K562 (cell line): ENCODE results near the gene FOXM1. TPM values are rescaled to one million over a fixed set of nuclear protein-coding genes. Genes with fewer than 3 reads are reported as not detected.
A peak's percentile ranks its signal among the peaks of the same experiment; 100 is the strongest.

Experiments
- CHD2 ChIP-seq: IDR thresholded peaks from 2 replicates; pipeline ENCODE4 v1.6.1; 2011; ENCODE audit warnings: low read depth, low read length
- ETV6 ChIP-seq, 3 experiments: fragments of 150-350 bp in 1 of 3; sonication (generic) in 1 of 3; formaldehyde crosslinking in 1 of 3; IDR thresholded peaks; 2 replicates each; pipeline versions ENCODE4 v1.6.1 to v1.8.0; 2014 to 2022; ENCODE audit warnings: borderline replicate concordance in 2 of 3, low read depth in 2 of 3, antibody characterized with exemption in 1 of 3, low read length in 1 of 3, mild to moderate bottlenecking in 1 of 3, missing genetic modification reagents in 1 of 3
- FOXM1 ChIP-seq, 2 experiments: fragments of 450-650 bp in 1 of 2; sonication (generic) in 1 of 2; formaldehyde crosslinking in 1 of 2; IDR thresholded peaks; 2 replicates each; pipeline versions ENCODE4 v1.6.1 to v1.9.0; 2017 to 2022; ENCODE audit warnings: low read depth in 2 of 2, mild to moderate bottlenecking in 2 of 2, missing genetic modification reagents in 1 of 2, moderate library complexity in 1 of 2
- GATA2 ChIP-seq: sonication (generic); formaldehyde crosslinking; IDR thresholded peaks from 2 replicates; pipeline ENCODE4 v1.4.0; 2020; ENCODE audit warnings: mild to moderate bottlenecking, missing genetic modification reagents
- GTF2A2 ChIP-seq: IDR thresholded peaks from 2 replicates; pipeline ENCODE4 v1.6.1; 2016; ENCODE audit warnings: mild to moderate bottlenecking, missing genetic modification characterization, missing compliant biosample characterization
- HCFC1 ChIP-seq: IDR thresholded peaks from 2 replicates; pipeline ENCODE4 v1.6.1; 2012; ENCODE audit warnings: low read depth, low read length, improper control_type of control experiment
- HEY1 ChIP-seq: fragments of 250-450 bp; sonication (Bioruptor Pico); IDR thresholded peaks from 2 replicates; pipeline ENCODE4 v1.5.0; 2020; ENCODE audit warnings: mild to moderate bottlenecking, moderate library complexity, borderline replicate concordance
- KAT7 ChIP-seq: sonication (generic); formaldehyde crosslinking; IDR thresholded peaks from 2 replicates; pipeline ENCODE4 v1.8.0; 2022; ENCODE audit warnings: missing genetic modification reagents, mild to moderate bottlenecking, borderline replicate concordance
- MCM3 ChIP-seq: fragments of 450-650 bp; IDR thresholded peaks from 2 replicates; pipeline ENCODE4 v1.6.1; 2016
- RBM39 ChIP-seq: fragments of 200-400 bp; formaldehyde crosslinking; optimal IDR thresholded peaks from 2 replicates; pipeline ENCODE3; 2018; ENCODE audit warnings: low read depth, low read length
- SIN3A ChIP-seq, 2 experiments: fragments of 150-350 bp in 1 of 2; IDR thresholded peaks; 2 replicates each; pipeline ENCODE4 v1.6.1; 2011 to 2016; ENCODE audit warnings: borderline replicate concordance in 2 of 2, low read depth in 2 of 2, low read length in 2 of 2, mild to moderate bottlenecking in 2 of 2, moderate library complexity in 2 of 2; ENCODE audit not compliant: control insufficient read depth in 1 of 2
- SOX6 ChIP-seq: fragments of 450-650 bp; IDR thresholded peaks from 2 replicates; pipeline ENCODE4 v1.6.1; 2014; ENCODE audit warnings: mild to moderate bottlenecking
- TAF15 ChIP-seq: fragments of 200-400 bp; formaldehyde crosslinking; IDR thresholded peaks from 2 replicates; pipeline ENCODE4 v1.6.1; 2017; ENCODE audit warnings: mild to moderate bottlenecking, low read depth, low read length, moderate library complexity
- ZNF217 ChIP-seq: sonication (generic); formaldehyde crosslinking; IDR thresholded peaks from 2 replicates; pipeline ENCODE4 v1.8.0; 2022; ENCODE audit warnings: mild to moderate bottlenecking, missing genetic modification reagents
- ZNF277 ChIP-seq: fragments of 250-450 bp; sonication (Bioruptor Pico); IDR thresholded peaks from 2 replicates; pipeline ENCODE4 v1.8.0; 2022; ENCODE audit warnings: inconsistent platforms, mild to moderate bottlenecking, moderate library complexity, borderline replicate concordance
- ZNF695 ChIP-seq: fragments of 450-650 bp; formaldehyde crosslinking; IDR thresholded peaks from 2 replicates; pipeline ENCODE4 v1.4.0; 2020; ENCODE audit warnings: mild to moderate bottlenecking, moderate library complexity
- polyA plus RNA-seq, 8 experiments: library from polyadenylated mRNA; depleted of rRNA in 4 of 8; stranded (reverse) in 5 of 8; unstranded in 3 of 8; fragments of >200 nt; fragmentation: Nextera tagmentation in 2 of 8; fragmentation: Illumina TruSeq in 1 of 8; extraction: Ambion mirVana in 2 of 8; extraction: Trizol in 1 of 8; gene quantifications; 2 replicates each; pipeline versions ENCODE4 v1.2.1 to v1.2.3, GENCODE V29; 2011 to 2014; ENCODE audit warnings: inconsistent platforms in 1 of 8, missing spikeins in 1 of 8
- total RNA-seq, 7 experiments: library from RNA; depleted of rRNA in 6 of 7; stranded (reverse); fragments of >200 nt in 6 of 7; fragmentation: Illumina TruSeq in 2 of 7; extraction: Trizol in 2 of 7; gene quantifications; 2 replicates each; pipeline versions ENCODE4 v1.2.1 to v1.2.3, GENCODE V29; 2011 to 2021; ENCODE audit warnings: low replicate concordance in 1 of 7
- TF ChIP-seq, protein P1 (sequence below): fragments of 450-650 bp; IDR thresholded peaks from 2 replicates; pipeline ENCODE4 v1.6.1; 2017; ENCODE audit warnings: antibody characterized with exemption, mild to moderate bottlenecking
- TF ChIP-seq, protein P2 (sequence below), 2 experiments: fragments of 250-450 bp in 1 of 2; fragments of 450-650 bp in 1 of 2; sonication (Bioruptor Pico) in 1 of 2; IDR thresholded peaks; 2 replicates each; pipeline versions ENCODE4 v1.6.1 to v1.8.0; 2016 to 2021; ENCODE audit warnings: mild to moderate bottlenecking in 2 of 2, moderate library complexity in 2 of 2, missing compliant biosample characterization in 1 of 2, missing genetic modification characterization in 1 of 2

The FOXM1 gene
- total and polyA plus RNA-seq, 9 of the 15 experiments (the other 6 are each of a cell fraction or from before 2014, with no cell fraction given), result 8.9 to 46.9 (median 17.2) TPM

- TF ChIP-seq HCFC1 (peak; percentile 57), MCM3 (no peak), CHD2 (no peak), GTF2A2 (tag) (no peak), GATA2 (CRISPR knock-in tag) (no peak), KAT7 (CRISPR knock-in tag) (0 out of 2 replicates have a peak, but pooled peaks have one; percentile 47), HEY1 (CRISPR knock-in tag) (no peak), FOXM1 (IDR thresholded peaks at IDR 0.05; ENCODE audit: low read depth) (no peak), FOXM1 (CRISPR knock-in tag; IDR thresholded peaks at IDR 0.05; ENCODE audit: low read depth) (no peak), ZNF695 (CRISPR knock-in tag) (no peak), SIN3A (IDR thresholded peaks at IDR 0.05; ENCODE audit: borderline replicate concordance in 2 of 2, control insufficient read depth in 1 of 2, low read depth in 2 of 2, low read length in 2 of 2) (peak in 1 of 2 experiments; percentile 62; a peak in 2 of 4 replicates), SOX6 (peak; percentile 33; the same call in 1 of the 2 replicates), ZNF277 (CRISPR knock-in tag) (no peak), RBM39 (no peak), ZNF217 (CRISPR knock-in tag) (no peak), ETV6 (IDR thresholded peaks at IDR 0.05; ENCODE audit: borderline replicate concordance in 1 of 2, low read depth in 2 of 2, low read length in 1 of 2) (0 out of 4 replicates have a peak, but pooled peaks of 1 of the 2 experiments have one; percentile 2), ETV6 (CRISPR knock-in tag; IDR thresholded peaks at IDR 0.05; ENCODE audit: borderline replicate concordance) (no peak), TAF15 (no peak)
- TF ChIP-seq, protein P1, sequence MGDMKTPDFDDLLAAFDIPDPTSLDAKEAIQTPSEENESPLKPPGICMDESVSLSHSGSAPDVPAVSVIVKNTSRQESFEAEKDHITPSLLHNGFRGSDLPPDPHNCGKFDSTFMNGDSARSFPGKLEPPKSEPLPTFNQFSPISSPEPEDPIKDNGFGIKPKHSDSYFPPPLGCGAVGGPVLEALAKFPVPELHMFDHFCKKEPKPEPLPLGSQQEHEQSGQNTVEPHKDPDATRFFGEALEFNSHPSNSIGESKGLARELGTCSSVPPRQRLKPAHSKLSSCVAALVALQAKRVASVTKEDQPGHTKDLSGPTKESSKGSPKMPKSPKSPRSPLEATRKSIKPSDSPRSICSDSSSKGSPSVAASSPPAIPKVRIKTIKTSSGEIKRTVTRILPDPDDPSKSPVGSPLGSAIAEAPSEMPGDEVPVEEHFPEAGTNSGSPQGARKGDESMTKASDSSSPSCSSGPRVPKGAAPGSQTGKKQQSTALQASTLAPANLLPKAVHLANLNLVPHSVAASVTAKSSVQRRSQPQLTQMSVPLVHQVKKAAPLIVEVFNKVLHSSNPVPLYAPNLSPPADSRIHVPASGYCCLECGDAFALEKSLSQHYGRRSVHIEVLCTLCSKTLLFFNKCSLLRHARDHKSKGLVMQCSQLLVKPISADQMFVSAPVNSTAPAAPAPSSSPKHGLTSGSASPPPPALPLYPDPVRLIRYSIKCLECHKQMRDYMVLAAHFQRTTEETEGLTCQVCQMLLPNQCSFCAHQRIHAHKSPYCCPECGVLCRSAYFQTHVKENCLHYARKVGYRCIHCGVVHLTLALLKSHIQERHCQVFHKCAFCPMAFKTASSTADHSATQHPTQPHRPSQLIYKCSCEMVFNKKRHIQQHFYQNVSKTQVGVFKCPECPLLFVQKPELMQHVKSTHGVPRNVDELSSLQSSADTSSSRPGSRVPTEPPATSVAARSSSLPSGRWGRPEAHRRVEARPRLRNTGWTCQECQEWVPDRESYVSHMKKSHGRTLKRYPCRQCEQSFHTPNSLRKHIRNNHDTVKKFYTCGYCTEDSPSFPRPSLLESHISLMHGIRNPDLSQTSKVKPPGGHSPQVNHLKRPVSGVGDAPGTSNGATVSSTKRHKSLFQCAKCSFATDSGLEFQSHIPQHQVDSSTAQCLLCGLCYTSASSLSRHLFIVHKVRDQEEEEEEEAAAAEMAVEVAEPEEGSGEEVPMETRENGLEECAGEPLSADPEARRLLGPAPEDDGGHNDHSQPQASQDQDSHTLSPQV, result 0 out of 2 replicates have a peak, but pooled peaks have one; percentile 3
- TF ChIP-seq, protein P2, sequence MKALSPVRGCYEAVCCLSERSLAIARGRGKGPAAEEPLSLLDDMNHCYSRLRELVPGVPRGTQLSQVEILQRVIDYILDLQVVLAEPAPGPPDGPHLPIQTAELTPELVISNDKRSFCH (CRISPR knock-in tag; IDR thresholded peaks at IDR 0.05), result no peak
- TF ChIP-seq, protein P2 (tag; IDR thresholded peaks at IDR 0.05), result no peak; the same call in 1 of the 2 replicates
Measured at GRCh38 chr12:2812290-2813213, 64.4 kb downstream of the FOXM1 start, which contains the start of gene ITFG2 (continued).
